ENCODE data around the gene GRIP2.

The GRIP2 gene

GRCh38 chr3:14539742-14540491 is at the start of gene GRIP2:
TSS of gene GRIP2 (minus strand) at chr3:14540342. CDS start at chr3:14540308, 34 bp downstream.
- TF ChIP-seq, protein P1, sequence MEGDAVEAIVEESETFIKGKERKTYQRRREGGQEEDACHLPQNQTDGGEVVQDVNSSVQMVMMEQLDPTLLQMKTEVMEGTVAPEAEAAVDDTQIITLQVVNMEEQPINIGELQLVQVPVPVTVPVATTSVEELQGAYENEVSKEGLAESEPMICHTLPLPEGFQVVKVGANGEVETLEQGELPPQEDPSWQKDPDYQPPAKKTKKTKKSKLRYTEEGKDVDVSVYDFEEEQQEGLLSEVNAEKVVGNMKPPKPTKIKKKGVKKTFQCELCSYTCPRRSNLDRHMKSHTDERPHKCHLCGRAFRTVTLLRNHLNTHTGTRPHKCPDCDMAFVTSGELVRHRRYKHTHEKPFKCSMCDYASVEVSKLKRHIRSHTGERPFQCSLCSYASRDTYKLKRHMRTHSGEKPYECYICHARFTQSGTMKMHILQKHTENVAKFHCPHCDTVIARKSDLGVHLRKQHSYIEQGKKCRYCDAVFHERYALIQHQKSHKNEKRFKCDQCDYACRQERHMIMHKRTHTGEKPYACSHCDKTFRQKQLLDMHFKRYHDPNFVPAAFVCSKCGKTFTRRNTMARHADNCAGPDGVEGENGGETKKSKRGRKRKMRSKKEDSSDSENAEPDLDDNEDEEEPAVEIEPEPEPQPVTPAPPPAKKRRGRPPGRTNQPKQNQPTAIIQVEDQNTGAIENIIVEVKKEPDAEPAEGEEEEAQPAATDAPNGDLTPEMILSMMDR (conservative IDR thresholded peaks at IDR 0.05; ENCODE audit: control insufficient read depth, insufficient read depth, low read depth, low read length), result no peak
- DNase-seq (ENCODE audit: low read depth), result no peak
- H3K4me3 ChIP-seq (ENCODE audit: control insufficient read depth, low read depth, low read length), result no peak within 1 kb of the TSS

DNA sequence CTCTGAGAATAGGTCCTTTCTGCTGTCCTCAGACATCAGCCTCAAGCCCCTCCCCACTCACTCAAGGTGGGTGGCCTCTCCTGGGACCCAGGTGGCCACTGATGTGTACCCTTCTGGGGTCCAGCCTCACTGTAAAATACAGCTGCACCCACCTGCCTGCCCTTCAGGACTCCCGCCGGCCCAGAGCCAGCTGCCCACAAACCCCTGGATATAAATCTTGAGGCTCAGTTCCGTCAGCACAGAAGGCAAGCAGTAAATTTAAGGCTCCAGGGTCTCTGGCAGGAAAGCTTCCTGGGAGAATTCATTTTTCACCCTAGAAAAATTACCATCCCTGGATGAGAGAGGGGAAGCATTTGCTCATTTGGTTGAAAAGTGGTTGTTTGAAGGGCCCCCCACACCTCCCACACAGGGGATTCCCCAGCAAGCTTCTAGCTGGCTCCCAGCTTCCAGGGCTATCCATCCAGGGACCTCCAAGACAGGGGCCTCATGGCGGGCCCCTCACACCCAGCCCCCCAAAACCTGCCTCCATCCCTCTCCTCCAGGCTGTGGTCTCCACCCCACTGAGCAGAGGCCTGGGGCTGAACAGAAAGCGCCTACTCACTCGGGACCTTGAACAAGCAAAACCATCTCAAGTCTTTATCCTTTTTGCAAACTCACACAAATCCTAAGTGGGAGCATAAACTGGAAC is 48.4 kb upstream of the GRIP2 start:
- TF ChIP-seq, protein P1 (conservative IDR thresholded peaks at IDR 0.05; ENCODE audit: control insufficient read depth, insufficient read depth, low read depth, low read length), result no peak
- DNase-seq (ENCODE audit: low read depth), result no peak
- H3K4me3 ChIP-seq (ENCODE audit: control insufficient read depth, low read depth, low read length), result no peak overlapping the region

DNA sequence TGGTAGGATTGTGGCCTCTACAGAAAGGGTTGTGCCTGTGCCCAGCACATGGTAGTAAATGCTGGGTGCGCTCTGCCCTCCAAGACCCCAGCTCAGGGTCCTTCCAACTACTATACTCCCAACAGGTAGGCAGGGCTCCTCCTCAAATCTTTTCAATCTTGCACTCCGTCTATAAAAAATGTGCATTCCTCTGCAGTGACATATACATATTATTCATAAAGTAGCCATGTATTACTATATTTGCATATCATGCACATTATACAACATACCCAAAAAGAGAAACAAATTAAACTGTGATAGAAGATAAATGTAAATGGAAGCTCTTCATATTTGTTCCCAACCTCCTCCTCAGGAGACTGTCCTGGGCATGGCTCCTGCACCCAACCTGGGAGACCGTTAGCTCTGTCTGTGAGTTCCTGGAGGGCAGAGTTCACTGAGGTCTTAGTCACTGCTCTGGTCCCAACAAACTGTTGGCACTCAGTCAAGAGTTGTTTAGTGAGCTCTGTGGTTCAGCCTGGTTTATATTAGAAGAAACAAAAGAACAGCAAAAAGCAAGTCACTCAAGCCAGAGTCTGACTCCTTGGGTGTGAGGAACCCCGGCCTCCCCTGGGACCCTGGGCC is 47.7 kb upstream of the GRIP2 start:
- DNase-seq (ENCODE audit: low read depth), result peak; percentile 79
- H3K4me3 ChIP-seq (ENCODE audit: control insufficient read depth, low read depth, low read length), result no peak overlapping the region
- TF ChIP-seq, protein P1 (conservative IDR thresholded peaks at IDR 0.05; ENCODE audit: control insufficient read depth, insufficient read depth, low read depth, low read length), result no peak

- TF ChIP-seq, protein P1 (conservative IDR thresholded peaks at IDR 0.05; ENCODE audit: control insufficient read depth, insufficient read depth, low read depth, low read length), result no peak
- H3K4me3 ChIP-seq (ENCODE audit: control insufficient read depth, low read depth, low read length), result no peak overlapping the region
- no peak for DNase-seq (ENCODE audit: low read depth)
Observed at GRCh38 chr3:14586611-14587010, 46.5 kb upstream of the GRIP2 start.

GRCh38 chr3:14583548-14584091 is 43.5 kb upstream of the GRIP2 start:
- no peak overlapping the region for H3K4me3 ChIP-seq (ENCODE audit: control insufficient read depth, low read depth, low read length)
- TF ChIP-seq, protein P1 (conservative IDR thresholded peaks at IDR 0.05; ENCODE audit: control insufficient read depth, insufficient read depth, low read depth, low read length), result no peak
- DNase-seq (ENCODE audit: low read depth), result no peak

GRCh38 chr3:14582045-14582410 is 41.9 kb upstream of the GRIP2 start:
- TF ChIP-seq, protein P1 (conservative IDR thresholded peaks at IDR 0.05; ENCODE audit: control insufficient read depth, insufficient read depth, low read depth, low read length), result no peak
- no peak overlapping the region for H3K4me3 ChIP-seq (ENCODE audit: control insufficient read depth, low read depth, low read length)
- DNase-seq (ENCODE audit: low read depth), result no peak
